ENCODE results near the gene P2RX2.

DNA sequence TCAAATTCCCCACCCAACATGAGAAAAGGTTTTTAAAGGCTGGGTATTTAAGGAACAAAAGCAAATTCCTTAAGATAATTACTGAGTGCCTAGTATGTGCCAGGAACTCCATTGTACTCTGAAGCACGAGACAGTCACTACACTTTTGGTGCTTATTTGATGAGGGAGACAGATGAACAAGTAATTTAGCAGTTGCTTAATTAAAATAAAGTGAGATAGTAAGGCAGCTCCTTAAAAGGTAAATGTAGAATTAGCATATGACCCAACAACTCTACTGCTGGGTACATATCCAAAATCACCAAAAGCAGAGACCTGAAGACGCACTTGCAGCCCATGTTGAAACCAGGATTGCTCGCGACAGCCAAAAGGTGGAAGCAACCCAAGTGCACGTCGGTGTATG is 47.2 kb downstream of the P2RX2 start:
- TF ChIP-seq, protein P1, sequence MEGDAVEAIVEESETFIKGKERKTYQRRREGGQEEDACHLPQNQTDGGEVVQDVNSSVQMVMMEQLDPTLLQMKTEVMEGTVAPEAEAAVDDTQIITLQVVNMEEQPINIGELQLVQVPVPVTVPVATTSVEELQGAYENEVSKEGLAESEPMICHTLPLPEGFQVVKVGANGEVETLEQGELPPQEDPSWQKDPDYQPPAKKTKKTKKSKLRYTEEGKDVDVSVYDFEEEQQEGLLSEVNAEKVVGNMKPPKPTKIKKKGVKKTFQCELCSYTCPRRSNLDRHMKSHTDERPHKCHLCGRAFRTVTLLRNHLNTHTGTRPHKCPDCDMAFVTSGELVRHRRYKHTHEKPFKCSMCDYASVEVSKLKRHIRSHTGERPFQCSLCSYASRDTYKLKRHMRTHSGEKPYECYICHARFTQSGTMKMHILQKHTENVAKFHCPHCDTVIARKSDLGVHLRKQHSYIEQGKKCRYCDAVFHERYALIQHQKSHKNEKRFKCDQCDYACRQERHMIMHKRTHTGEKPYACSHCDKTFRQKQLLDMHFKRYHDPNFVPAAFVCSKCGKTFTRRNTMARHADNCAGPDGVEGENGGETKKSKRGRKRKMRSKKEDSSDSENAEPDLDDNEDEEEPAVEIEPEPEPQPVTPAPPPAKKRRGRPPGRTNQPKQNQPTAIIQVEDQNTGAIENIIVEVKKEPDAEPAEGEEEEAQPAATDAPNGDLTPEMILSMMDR (conservative IDR thresholded peaks at IDR 0.05; ENCODE audit: low read length): no peak
- no peak for TF ChIP-seq EZH2phosphoT487 (IDR thresholded peaks at IDR 0.05; ENCODE audit: borderline replicate concordance, low read depth, low read length)

Data from OCI-LY7 (cell line).